Measurements from ENCODE around the gene SLC1A4.

GRCh38 chr2:65024149-65024829, 35.1 kb downstream of the SLC1A4 start:
- no peak for TF ChIP-seq POLR2A (IDR thresholded peaks at IDR 0.05)
- no peak for TF ChIP-seq CTCF (IDR thresholded peaks at IDR 0.05)

Data from adrenal gland (tissue), 5 donors.